Measurements from ENCODE around the gene NPLOC4.

The NPLOC4 gene

DNA sequence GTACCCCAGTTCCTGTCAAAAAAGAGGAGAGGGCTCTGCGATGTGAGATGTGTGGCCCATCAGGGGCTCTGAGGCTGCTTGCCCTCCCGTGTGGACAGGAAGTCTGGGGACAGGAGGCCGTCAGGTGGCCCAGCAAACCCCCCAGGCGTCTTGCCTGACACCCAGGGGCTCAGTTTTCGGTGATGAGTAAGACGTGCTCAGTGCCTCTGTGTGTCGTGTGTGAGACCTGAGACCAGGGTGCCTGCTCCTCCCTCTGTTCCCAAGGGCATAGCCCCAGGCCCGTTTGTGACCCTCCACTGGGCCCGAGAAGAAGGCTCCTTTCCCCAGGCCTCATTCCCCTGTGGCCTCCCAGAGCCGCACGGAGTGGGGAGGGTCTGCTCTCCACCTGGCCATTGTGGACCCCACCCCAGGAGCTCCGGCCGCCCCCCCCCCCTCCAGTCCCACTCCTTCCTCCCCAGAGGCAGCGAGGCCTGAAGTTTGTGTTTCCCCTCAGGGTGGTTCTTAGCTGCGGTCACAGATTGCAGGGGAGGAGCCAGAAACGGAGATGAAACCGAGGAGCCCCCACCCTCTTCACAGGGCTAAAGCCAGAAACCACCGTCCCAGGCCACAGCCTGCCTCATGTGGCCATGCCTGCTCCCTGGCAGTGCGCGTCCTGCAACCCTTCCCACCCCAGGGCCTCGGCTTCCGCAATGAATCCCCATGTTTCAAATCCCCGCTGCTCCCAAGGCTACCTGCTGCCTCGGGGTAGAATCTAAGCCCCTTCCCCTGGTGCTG, 119.4 kb downstream of the NPLOC4 start:
- DNase-seq (ENCODE audit: low spot score): no peak

DNA sequence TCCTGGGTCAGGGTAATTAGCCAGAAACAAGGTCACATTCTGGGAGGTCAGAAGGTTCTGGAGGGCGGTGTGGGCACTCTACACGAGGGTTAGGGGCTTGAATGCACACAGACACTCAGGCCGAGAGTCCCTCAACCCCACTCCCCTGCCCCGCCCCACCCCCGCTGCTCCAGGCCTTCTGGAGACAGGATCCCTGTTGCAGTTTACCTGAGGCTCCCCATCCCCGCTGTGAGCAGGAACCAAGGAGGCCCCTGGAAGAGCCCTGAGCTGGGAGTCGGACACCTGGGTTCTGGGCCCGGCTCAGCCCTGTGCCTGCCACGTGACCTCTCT, 119.9 kb downstream of the NPLOC4 start:
- DNase-seq (ENCODE audit: low spot score): no peak

DNA sequence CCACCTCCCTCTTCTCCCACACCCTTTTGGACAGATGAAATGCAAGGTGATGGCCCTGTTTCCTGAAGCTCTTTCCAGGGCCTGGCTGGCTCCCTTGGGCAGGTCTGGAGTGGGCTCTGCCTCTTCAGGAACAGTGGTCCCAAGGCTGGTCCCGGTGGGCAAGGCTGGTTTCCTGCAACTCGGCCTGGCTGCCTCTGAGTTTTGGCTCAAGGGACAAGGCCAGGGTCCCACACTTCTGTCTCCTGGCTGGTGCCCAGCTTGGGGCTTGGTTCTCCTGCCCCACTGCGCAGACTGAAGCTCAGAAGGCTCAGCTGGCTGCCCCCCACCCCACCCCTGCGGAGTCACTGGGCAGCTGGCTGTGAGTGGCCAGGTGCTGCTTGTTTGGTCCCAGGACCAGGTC, 120.5 kb downstream of the NPLOC4 start:
- DNase-seq (ENCODE audit: low spot score): no peak

DNA sequence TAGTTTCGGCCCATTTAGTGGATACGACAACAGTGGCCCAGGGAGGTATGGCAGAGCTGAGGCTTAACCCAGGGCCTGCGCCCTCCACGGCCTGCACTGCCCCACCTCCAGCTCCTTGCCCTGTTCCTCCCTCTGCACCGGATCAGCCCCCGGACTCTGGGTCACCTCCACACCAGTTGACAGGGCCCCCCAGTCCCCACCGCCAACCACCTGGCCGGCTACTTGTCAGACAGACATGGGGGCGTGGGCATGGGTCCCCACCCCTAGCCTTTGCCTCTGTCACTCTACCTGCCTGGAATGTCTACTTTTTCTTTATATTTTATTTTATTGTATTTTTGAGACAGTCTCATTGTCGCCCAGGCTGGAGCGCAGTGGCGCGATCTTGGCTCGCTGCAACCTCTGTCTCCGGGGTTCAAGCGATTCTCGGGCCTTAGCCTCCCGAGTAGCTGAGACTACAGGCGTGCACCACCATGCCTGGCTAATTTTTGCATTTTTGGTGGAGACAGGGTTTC, 121.3 kb downstream of the NPLOC4 start:
- no peak for DNase-seq (ENCODE audit: low spot score)

DNA sequence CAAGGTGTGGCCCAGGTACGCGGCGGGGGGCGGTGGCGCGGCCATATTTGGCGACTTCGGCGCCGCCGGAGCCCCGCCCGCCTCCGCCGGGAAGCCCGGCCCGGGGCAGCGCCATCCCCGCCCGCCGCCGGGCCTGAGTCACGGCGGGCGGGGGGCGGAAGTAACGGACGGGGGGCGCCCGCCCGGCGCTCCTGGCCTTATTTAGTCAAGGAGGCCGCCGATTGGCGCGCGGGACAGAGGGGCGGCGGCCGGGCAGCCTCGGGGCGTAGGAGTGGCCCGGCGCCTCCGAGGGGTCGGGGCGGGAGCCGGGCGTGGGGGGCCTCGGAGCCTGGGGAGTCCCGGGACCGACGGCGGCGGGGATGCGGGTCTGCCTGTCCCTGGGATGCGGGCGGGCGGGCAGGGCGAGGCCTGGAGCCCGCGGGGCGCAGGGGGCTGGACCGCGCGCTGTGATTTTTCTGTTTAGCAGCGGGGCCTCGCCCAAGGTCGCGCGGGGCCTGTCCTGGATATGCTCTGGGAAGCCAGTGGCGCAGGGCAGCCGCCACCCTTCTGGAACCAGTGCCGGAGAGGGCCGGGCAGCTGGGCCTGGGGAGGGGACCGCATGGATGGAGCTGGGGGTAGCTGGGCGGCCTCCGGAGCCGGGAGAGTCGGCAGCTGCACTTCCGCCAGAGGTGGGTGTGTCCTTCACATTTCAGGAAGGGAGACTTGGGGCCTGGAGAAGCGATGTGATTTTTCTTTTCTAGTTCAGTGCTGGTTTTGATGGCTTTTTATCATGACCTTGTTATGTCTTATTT, 122.0 kb downstream of the NPLOC4 start:
- DNase-seq (ENCODE audit: low spot score): no peak

DNA sequence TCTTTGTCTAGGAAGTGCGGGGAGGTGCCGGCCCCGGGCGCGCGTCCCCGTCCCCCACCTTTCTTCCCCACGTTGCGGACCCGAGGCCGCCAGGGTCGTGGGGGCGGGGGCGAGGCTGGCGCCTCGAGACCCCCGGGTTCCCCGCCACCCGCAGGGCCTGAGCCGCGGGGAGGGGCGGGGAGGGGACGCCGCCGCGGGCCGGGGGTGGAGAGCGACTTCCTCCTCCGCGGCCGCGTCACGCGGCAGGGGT, 122.5 kb downstream of the NPLOC4 start:
- no peak for DNase-seq (ENCODE audit: low spot score)

DNA sequence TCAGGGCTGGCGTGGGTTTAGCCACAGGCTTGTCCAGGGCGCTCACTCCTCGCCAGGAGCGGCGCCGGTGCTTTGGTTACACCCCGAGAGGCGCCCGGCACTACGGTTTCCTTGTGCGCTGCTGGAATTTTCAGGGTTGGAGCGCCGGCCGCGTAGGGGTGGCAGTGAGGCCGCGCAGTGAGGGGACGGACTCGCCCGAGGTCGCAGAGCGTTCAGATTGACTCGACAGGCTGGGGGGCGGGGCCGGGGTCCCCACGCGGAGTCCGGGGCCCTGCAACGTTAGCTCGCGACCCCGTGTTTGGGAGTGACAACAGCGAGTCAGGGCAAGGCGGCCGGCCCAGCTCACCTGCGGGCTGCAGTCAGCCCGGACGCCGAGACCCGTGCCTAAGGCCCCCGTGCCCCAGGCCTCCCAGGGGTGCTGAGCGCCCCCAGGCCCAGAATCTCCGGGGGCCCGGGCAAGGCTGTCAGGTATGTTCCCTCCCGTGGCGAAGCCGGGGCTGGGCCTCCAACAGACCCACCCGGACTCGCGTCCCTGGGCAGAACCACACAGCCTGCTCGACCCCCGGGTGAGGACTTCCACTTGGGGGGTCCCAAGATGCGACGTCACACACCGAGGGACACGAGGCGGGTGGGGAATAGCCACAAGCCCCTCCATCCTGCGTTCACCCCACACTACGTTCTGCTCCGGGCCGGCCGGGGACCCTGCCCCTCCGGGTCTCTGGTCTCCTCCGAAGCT, 123.0 kb downstream of the NPLOC4 start:
- no peak for DNase-seq (ENCODE audit: low spot score)

DNA sequence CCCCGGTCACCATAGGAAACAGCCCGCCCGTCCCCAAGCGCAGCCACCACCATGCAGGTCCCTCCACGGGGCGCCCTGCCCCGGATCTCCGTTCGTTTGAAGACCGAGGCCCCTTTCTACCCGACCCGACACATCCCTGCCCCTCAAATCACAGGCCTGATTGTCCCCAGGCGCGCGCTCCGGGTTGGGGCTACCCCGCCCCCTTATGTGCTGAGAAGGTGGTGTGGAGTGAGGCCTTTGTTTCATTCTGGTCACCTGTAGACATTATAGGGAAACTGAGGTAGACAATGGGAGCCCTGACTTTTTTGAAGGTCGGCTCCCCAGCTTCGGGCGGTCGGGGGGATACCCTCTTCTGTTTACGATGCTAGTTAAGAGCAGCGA, 123.5 kb downstream of the NPLOC4 start:
- DNase-seq (ENCODE audit: low spot score): no peak

DNA sequence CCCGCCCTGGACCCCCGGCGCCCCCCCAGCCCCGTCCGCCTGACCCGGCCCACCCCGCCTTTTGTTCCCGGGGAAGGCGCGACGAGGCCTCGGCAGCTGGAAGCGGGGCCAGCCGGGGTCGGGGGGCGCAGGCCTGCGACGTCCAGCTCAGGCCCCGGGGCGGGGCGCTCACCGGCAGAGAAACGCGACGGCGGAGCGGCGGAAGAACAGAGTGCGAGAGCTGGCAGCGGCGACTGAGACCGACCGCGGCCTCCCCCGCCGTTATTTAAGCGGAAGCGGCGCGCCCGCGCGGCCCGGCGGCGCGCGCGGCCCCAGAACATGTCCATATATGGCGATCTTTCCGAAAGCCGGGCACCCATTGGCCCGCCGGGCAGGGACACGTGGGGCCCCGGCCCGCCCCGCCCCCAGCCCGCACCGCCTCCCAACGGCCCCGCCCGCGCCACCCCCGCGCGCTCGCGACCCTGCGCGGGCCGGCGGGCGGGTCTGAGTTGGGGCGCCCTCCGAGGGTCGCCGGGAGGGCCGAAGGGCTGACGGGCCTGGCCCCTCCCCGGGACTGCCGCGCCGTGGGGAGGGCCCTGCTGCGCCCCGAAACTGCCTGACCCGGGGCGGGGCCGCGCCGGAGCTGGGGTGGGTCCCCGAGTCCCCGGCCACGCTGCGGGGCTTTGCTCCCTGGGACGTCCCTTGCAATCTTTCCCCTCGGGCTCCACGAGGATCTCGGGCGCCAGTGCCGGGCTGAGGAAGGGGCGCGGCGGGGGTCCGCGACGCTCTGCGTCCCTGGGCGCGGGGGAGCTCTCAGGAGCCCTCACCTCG, 124.1 kb downstream of the NPLOC4 start, which contains the start of gene ACTG1:
ACTG1 (minus strand) TSS at position 238 of the 810 bp plus-strand sequence. CDS start 445 bp downstream, outside the sequence.
- DNase-seq (ENCODE audit: low spot score): peak; percentile 94

DNA sequence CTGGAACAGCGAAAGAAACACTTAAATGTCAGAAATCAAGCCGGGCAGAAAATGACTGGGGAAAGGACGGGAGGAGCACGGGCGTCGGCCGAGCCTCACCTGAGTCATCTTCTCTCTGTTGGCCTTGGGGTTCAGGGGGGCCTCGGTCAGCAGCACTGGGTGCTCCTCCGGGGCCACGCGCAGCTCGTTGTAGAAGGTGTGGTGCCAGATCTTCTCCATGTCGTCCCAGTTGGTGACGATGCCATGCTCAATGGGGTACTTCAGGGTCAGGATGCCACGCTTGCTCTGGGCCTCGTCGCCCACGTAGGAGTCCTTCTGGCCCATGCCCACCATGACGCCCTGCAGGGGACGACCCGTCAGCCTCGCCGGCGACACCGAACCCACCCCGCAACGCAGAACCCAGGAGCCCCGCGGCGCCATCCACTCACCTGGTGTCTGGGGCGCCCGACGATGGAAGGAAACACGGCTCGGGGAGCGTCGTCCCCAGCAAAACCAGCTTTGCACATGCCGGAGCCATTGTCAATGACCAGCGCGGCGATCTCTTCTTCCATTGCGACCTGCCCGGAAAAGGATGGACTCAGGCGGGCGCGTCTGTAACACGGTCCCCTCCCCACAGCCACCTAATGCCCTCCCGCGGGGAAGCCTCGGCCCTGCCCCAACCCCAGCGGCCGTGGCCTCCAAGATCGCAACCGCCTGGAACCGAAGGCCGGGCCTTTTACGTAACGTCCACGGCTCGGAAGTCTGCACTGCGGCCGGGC, 124.9 kb downstream of the NPLOC4 start:
- no peak for DNase-seq (ENCODE audit: low spot score)

DNA sequence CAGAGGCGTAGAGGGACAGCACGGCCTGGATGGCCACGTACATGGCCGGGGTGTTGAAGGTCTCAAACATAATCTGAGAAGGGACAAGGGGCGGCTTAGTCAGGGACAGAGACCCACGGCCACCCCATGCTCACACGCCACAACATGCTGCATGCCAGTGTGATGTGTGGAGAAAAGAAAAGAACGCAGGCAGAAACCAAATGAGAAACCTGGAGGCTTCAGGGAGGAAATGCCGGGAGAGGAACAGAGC, 125.4 kb downstream of the NPLOC4 start:
- no peak for DNase-seq (ENCODE audit: low spot score)

DNA sequence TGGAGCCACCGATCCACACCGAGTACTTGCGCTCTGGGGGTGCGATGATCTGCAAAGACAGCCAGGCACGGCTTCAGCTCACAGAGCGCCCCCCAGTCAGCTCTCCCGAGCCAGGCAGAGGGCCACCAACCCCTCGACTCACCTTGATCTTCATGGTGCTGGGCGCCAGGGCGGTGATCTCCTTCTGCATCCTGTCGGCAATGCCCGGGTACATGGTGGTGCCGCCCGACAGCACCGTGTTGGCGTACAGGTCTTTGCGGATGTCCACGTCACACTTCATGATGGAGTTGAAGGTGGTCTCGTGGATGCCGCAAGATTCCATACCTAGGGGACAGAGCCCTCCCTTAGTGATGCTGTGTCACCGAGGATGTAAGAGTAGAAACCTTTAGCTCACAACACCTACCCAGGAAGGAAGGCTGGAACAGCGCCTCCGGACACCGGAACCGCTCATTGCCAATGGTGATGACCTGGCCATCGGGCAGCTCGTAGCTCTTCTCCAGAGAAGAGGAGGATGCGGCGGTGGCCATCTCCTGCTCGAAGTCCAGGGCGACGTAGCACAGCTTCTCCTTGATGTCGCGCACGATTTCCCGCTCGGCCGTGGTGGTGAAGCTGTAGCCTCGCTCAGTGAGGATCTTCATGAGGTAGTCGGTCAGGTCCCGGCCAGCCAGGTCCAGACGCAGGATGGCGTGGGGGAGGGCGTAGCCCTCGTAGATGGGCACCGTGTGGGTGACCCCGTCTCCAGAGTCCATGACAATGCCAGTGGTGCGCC, 125.9 kb downstream of the NPLOC4 start:
- no peak for DNase-seq (ENCODE audit: low spot score)

DNA sequence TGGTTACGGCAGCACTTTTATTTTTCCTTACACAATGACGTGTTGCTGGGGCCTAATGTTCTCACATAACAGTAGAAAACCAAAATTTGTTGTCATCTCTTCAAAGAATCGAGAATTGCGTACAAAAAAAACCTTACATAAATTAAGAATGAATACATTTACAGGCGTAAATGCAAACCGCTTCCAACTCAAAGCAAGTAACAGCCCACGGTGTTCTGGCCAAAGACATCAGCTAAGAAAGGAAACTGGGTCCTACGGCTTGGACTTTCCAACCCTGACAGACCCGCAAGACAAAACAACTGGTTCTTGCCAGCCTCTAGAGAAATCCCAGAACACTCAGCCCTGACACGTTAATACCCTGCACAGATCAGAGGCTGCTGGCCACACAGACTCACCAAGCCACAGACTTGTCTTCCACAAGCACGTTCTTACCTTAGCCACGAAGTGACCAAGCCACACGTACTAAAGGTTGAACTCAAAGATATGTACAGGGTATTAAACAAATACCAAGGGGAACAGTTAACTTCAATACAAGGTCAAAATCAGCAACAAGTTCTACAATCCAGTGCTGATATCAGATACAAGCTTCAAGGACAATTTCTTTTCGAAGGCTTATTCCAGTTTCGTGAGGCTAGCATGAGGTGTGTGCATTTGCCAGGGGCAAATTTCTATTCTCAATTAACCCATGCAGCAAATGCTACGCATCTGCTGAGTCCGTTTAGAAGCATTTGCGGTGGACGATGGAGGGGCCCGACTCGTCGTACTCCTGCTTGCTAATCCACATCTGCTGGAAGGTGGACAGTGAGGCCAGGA, 126.7 kb downstream of the NPLOC4 start:
- DNase-seq (ENCODE audit: low spot score): no peak

DNA sequence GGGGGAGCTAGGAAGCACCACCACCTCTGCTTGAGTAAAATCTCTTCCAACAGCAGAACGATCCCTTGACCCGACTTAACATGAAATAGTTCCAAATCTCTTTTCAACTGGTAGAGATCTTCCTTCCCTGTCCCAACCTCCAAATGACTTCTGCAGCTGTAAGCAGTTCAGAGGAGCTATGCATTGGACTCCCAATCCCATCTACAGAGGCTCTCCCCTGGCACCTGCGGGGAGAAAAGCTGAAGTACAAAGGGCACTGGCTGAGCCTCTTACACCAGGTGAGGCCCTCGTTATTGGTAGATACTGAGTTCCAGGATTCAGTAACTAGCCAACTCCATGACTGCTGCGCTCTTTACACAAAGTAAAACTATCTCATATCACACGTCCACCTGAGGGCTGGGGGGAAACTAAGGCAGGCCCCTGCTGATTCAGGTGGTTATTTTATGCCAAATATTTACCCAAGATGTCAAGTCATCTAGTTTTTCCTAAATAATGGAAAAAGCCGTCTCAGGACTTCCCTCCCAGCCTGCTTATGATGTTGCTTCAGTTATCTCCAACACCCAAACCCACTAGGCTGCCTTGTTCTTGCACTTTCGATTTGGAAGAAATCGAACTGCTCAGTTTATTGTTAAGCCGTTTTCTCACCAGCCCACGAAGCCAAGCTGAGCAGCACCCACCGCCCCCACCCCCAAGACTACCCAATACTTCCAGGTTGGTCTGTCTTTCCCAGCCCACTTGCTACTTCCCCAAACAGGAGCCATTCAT, 127.5 kb downstream of the NPLOC4 start:
- no peak for DNase-seq (ENCODE audit: low spot score)

DNA sequence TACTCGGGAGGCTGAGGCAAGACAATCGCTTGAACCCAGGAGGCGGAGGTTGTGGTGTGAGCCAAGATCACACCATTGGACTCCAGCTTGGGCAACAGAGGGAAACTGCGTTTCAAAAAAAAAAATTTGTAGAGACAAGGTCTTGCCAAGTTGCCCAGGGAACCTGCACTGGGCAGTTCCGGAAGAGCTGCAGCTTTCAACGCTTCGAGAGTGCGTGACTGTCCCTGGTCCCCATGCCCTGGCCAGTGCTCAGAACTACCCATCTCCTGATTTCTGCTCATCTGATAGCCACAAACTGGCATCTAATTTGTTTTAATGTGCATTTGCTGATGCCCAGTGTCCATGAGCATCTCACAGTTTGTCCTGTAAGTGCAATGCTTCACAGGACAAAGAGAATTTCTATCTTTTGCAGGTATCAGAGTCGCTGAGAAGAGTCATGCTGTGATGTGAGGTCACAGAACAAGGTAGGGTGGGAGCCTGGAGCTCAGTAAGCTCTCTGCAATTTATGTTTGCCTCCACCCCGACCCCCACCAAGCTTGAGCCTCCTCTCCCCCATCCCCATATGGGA, 128.2 kb downstream of the NPLOC4 start:
- DNase-seq (ENCODE audit: low spot score): no peak

Measured in putamen (tissue), 1 donor.